Measurements from ENCODE around the gene ZDHHC3. TPM values are rescaled to one million over a fixed set of nuclear protein-coding genes. Genes with fewer than 3 reads are reported as not detected.

The ZDHHC3 gene
- polyA plus RNA-seq, 1 of the 3 experiments (the other 2 are of a cell fraction): 60.7 TPM

- Histone ChIP-seq H3K27me3 (ENCODE audit: insufficient read depth) (no peaks in the 10 kb centered on the region), H3K79me2 (ENCODE audit: insufficient read depth) (peaks cover 67% of the 10 kb centered on the region), H4K20me1 (ENCODE audit: insufficient read depth) (peaks cover 8% of the 10 kb centered on the region; the same call in 1 of the 2 replicates), H3K9me2 (no peaks in the 10 kb centered on the region), H3K4me1 (ENCODE audit: control insufficient read depth in 1 of 2, insufficient read depth in 2 of 2, low read depth in 1 of 2, low read length in 1 of 2) (peaks cover 0 to 3% of the 10 kb centered on the region in 2 experiments; a peak in 1 of 4 replicates), H3K4me3 (ENCODE audit: low read depth in 2 of 2, low read length in 1 of 2) (no peak overlapping the region), H3K9ac (no peak overlapping the region), H3K36me3 (replicated peaks in 1 of 2; ENCODE audit: control insufficient read depth in 1 of 2, insufficient read depth in 2 of 2, low read length in 1 of 2) (peaks cover 3 to 7% of the 10 kb centered on the region in 2 experiments), H2AFZ (ENCODE audit: low read depth) (no peak overlapping the region), H3K27ac (ENCODE audit: low read depth in 2 of 2, low read length in 1 of 2) (no peak overlapping the region), H3F3A (replicated peaks; ENCODE audit: insufficient read depth) (no peaks in the 10 kb centered on the region), H3K9me3 (no peaks in the 10 kb centered on the region), H3K4me2 (no peak overlapping the region)
- 100% methylated on average over 2 of the region's 2 CpGs for WGBS (ENCODE audit: low lambda C conversion rate)
- DNase-seq: no peak
- ChIA-PET POLR2A (no interaction called here), CTCF (interaction anchor here (0.6 to 2.9 kb wide), 4 partner anchors 8 to 513 kb away, joined by 3 to 17 read pairs (median 4); no protein-coding TSS in a partner anchor)
- no peak for TF ChIP-seq TEAD4 (IDR thresholded peaks at IDR 0.05; ENCODE audit: borderline replicate concordance, insufficient read depth)
- TF ChIP-seq, protein P1, sequence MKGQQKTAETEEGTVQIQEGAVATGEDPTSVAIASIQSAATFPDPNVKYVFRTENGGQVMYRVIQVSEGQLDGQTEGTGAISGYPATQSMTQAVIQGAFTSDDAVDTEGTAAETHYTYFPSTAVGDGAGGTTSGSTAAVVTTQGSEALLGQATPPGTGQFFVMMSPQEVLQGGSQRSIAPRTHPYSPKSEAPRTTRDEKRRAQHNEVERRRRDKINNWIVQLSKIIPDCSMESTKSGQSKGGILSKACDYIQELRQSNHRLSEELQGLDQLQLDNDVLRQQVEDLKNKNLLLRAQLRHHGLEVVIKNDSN (IDR thresholded peaks at IDR 0.05; ENCODE audit: borderline replicate concordance, low read depth): no peak
- no peak for TF ChIP-seq NRF1 (IDR thresholded peaks at IDR 0.05; ENCODE audit: low read depth, low read length)
- no peak for TF ChIP-seq RFX5 (IDR thresholded peaks at IDR 0.05; ENCODE audit: low read length)
- TF ChIP-seq RXRA (IDR thresholded peaks at IDR 0.05; ENCODE audit: borderline replicate concordance, low read depth): no peak
- TF ChIP-seq TAF1 (IDR thresholded peaks at IDR 0.05; ENCODE audit: borderline replicate concordance, low read depth, low read length): no peak
- no peak for TF ChIP-seq GATA2 (CRISPR knock-in tag; IDR thresholded peaks at IDR 0.05)
- TF ChIP-seq IRF3 (IDR thresholded peaks at IDR 0.05; ENCODE audit: low read depth, low read length): no peak
- TF ChIP-seq CHD2 (IDR thresholded peaks at IDR 0.05; ENCODE audit: low read length, partially characterized antibody): no peak
- no peak for TF ChIP-seq GABPA (IDR thresholded peaks at IDR 0.05; ENCODE audit: low read depth)
- no peak for TF ChIP-seq FOXM1 (IDR thresholded peaks at IDR 0.05; ENCODE audit: low read depth)
- no peak for TF ChIP-seq ELF1 (IDR thresholded peaks at IDR 0.05)
- TF ChIP-seq FOSL2 (IDR thresholded peaks at IDR 0.05; ENCODE audit: borderline replicate concordance, low read depth): no peak
- TF ChIP-seq RCOR1 (IDR thresholded peaks at IDR 0.05; ENCODE audit: low read length): no peak
- no peak for TF ChIP-seq EZH2phosphoT487 (IDR thresholded peaks at IDR 0.05; ENCODE audit: borderline replicate concordance, low read depth)
- TF ChIP-seq, protein P2, sequence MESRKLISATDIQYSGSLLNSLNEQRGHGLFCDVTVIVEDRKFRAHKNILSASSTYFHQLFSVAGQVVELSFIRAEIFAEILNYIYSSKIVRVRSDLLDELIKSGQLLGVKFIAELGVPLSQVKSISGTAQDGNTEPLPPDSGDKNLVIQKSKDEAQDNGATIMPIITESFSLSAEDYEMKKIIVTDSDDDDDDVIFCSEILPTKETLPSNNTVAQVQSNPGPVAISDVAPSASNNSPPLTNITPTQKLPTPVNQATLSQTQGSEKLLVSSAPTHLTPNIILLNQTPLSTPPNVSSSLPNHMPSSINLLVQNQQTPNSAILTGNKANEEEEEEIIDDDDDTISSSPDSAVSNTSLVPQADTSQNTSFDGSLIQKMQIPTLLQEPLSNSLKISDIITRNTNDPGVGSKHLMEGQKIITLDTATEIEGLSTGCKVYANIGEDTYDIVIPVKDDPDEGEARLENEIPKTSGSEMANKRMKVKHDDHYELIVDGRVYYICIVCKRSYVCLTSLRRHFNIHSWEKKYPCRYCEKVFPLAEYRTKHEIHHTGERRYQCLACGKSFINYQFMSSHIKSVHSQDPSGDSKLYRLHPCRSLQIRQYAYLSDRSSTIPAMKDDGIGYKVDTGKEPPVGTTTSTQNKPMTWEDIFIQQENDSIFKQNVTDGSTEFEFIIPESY (IDR thresholded peaks at IDR 0.05; ENCODE audit: borderline replicate concordance, low read depth): no peak
- TF ChIP-seq NFIC (IDR thresholded peaks at IDR 0.05; ENCODE audit: borderline replicate concordance): no peak
- no peak for TF ChIP-seq POLR2AphosphoS5 (IDR thresholded peaks at IDR 0.05; ENCODE audit: low read depth, low read length)
Measured at GRCh38 chr3:44984335-44984734, 8.4 kb upstream of the ZDHHC3 start.
